Bone marrow (tissue), 2 donors: Measurements from ENCODE around the gene DENND4A.

Experiments used
- DNase-seq, 2 donors: peaks; one replicate each; lab custom pipeline; 2025; lab: John Stamatoyannopoulos, UW

Gene DENND4A

GRCh38 chr15:65792138-65792987, at the start of gene DENND4A:
TSS of gene DENND4A (minus strand) at chr15:65792293. CDS start at chr15:65756450, 35,843 bp downstream.
- peak; percentile 91 to 99 for DNase-seq

- DNase-seq, result no peak
These were observed 49.2 kb upstream of the DENND4A start for GRCh38 chr15:65841121-65841930.

DNA sequence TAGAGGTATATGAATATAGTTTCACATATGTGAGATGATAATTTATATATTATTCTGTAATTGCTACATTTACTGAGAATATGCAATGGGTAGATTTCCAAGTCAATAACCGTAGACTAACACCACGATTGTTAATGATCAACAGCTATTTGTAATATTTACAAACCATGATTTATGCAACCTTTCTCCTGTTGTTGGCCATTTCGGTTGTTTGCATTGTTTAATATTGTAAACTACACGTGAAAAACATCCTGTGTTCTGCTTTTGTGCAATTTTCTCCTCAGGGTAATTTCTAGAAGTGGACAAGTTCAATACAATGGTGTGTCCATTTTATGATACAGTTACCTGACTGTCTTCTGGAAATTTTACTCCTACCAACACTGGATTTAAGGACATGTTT, 47.9 kb upstream of the DENND4A start:
- no peak for DNase-seq

- DNase-seq, result no peak
These were observed 47.3 kb upstream of the DENND4A start for GRCh38 chr15:65839354-65839901.

- no peak for DNase-seq
These were observed 45.5 kb upstream of the DENND4A start for GRCh38 chr15:65837301-65838294.

DNA sequence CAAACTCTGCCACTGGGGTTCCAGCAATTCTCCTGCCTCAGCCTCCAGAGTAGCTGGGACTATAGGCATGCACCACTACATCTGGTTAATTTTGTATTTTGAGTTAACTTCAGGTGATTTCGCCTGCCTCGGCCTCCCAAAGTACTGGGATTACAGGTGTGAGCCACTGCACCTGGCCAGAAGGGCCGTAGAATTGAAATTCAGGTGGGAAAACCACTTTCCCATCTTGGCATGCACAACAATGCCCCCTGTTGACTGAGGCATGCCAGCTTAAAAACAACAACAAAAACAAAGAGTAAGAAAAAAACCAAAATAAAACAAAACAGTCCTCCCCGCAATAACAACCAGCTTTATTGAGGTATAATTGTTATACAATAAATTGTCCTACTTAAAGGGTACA, 44.6 kb upstream of the DENND4A start:
- no peak for DNase-seq

DNA sequence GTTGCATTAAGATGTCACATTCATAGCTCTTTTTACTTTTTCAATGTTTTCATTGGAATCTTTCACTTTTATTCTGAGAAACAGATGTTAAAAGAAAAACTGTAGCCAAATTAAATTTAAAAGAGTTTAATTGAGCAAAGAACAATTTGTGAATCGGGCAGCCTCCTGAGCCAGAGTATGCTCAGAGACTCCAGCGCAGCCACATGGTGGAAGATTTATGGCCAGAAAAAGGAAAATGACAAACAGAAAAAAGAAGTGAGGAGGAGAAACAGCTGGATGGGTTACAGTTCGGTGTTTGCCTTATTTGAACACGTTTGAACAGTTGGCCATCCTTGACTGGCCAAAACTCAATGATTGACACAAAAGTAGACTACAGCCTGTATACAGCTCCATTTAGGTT, 43.4 kb upstream of the DENND4A start:
- peak in 1 of 2 donors; percentile 20 for DNase-seq

DNA sequence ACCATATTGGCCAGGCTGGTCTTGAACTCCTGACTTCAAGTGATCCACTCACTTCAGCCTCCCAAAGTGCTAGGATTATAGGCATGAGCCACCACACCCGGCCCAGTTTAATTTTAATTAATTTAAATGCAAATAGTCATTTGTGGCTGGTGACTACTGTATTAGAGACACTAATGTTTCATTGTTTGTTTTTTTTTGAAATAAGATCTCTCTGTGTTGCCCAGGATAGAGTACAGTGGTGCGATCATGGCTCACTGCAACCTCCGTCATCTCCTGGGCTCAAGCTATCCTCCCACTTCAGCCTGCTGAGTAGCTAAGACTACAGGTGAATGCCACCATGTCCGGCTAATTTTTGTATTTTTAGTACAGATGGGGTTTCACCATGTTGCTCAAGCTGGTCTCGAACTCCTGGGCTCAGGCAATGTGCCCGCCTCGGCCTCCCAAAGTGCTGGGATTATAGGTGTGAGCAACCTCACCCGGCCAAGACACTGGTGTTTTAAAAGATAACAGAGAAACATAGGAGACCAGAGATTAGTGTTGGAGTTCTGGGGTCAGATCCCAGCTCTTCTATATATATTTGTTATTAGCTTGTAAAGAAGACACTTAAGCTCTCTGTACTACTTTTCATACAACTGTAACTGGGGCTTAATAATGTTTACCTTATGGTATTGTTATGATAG, 42.6 kb upstream of the DENND4A start:
- no peak for DNase-seq

GRCh38 chr15:65833501-65834205, 41.6 kb upstream of the DENND4A start:
- DNase-seq, result peak in 1 of 2 donors; percentile 20

DNA sequence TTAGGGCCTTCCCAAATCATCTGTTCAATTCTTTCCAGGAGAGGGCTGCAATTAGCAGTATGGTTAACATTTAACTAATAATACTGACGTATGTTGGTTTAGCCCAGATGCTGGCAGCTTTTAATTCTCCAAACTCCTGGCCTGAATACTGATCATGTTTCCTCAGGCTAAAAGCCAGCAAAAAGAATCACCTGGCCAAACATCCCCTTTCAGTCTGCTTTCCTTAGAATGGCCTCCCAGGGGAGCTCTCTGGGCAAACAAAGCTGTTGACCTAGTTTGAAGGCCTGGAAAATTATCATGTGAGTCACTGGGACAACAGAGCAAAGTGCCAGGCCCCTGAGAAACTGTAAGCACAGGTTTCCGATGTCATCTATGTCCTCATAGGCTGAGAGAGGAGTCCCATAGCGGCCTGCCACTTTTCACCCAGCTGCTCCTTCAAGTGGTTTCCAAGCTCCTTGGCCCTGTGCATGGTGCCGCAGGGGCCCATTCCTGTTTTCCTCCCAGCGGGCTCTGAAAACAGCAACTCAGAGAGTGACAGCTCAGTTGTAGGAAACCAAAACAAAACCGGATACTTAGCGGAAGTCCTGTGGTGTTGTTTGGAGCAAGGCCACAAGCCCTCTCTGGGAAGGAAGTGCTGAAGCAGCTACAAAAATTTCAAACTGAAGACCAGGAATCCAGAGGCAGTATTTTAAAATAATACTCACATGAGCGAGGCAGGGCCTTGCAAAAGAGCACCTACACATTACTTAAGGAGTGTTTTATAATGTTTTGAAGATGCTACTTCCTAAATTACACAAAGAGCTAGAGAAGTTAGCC, 40.7 kb upstream of the DENND4A start:
- DNase-seq, result peak; percentile 28 to 85

- peak in 1 of 2 donors; percentile 38 for DNase-seq
These were observed 37.2 kb upstream of the DENND4A start for GRCh38 chr15:65829130-65829764.

- DNase-seq, result no peak
These were observed 36.5 kb upstream of the DENND4A start for GRCh38 chr15:65828585-65828984.

DNA sequence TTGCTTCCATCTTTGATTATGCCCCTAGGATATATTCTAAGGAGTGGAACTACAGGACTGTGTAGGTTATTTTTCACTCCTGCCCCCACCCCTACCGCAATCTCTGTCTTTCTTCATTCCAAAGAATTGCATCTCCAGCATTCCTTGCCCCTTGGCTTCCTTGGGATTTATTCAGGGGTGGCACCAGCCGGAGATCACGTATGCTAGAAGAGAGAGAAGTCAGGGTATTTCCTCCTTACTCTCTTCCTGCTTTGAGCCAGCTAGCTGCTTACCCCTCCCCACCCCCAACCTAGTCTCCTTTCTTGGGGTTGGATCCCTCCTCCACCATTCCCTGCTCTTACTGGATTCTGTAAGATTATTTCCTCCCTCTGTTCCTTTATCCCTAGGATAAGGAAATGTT, 35.0 kb upstream of the DENND4A start:
- no peak for DNase-seq

DNA sequence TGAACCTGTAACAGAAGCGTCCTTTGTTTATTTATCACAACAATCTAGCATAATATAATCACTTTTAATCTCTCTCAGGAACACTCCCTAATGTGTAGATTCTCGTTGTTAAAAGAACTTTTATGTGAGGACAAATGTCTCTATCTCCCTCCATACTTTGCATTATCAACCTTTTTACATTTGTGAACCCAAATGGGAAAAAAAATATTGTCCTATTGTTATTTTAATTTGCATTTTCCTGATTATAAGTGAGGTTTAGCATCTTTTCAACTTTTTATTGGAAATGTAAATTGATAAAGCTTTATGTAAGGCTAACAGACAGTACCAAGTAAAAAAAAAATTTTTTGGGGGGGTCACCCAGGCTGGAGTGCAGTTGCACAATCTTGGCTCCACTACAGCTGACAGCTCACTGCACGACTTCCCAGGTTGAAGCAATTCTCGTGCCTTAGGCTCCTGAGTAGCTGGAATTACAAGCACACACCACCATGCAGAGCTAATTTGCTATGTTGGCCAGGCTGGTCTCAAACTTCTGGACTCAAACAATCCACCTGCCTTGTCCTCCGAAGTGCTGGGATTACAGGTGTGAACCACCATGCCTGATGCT, 33.0 kb upstream of the DENND4A start:
- DNase-seq, result no peak

DNA sequence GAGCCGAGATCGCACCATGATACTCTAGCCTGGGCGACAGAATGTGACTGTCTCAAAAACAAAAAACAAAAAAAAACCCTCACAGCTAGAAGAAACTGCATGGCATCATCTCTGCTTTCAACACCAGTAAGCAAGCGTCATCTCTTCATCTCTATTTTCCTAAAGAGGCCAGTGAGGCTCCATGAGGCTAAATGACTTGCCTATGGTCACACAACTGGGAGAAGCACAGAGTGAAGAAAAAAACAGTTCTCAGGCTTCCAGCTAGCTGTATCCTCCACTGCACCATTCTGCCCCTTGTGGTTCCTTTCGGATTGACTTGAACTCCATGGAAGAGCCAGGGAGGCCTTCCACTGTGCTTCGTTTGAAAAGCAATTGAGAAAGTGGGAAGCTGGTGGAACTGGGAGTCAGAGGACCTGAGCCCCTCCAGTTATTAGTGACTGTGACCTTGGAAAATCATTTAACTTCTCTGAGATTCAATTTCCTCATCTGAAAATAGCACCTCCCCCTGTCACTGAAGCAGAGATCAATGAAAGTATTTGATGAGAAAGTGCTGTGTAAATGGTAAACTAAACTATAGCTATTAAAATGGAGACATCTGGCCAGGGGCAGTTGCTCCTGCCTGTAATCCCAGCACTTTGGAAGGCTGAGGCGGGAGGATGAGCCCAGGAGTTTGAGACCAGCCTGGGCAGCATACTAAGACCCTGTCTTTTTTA, 32.1 kb upstream of the DENND4A start:
- no peak for DNase-seq

GRCh38 chr15:65822316-65822715, 30.2 kb upstream of the DENND4A start:
- no peak for DNase-seq

DNA sequence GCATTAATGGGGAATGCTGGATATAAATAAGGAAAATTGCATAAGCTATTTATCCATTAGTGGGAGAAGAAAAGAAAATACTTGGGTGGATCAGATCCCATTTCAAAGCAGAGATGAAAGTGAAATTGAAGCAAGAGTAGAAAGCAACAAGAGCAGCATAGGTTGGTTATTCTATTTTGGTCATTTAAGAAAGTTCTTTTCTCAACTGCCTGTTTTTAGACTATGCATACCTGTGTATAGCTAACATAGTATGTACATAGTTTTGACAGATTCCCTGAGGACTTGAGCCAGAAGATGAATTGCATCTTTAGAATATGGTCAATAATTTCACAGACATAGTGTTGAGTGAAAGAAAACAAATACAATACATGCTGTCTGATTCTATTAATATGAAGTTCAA, 29.0 kb upstream of the DENND4A start:
- no peak for DNase-seq

DNA sequence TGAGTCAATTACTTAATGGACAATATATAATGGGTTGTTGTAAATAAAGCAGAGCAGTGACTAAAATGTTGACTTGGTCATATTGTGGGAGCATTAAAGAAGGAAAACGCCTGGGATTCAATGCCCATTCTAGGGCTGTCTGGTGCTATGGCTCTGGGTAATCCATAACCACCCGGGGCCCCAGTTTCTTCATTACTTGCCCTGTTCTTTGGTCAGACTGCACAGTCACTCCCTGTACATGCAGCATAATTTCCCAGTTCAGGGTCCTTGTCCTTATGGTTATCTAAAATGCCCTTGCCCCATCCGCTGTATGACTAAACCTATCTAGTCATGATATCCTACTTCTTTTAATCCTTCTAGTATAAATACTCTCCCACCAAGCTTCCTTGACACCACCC, 27.5 kb upstream of the DENND4A start:
- peak in 1 of 2 donors; percentile 28 for DNase-seq
